Sciatic nerve (tissue), 2 donors: Measurements from ENCODE around the gene PIGA. TPM values are rescaled to one million over a fixed set of nuclear protein-coding genes. Genes with fewer than 3 reads are reported as not detected.

ENCODE experiments used
- ATAC-seq: fragments of 200-7000 bp; cut with Tn5 transposase; one replicate; pipeline ENCODE4 v1.9.1; 2020; ENCODE audit warnings: mild to moderate bottlenecking, moderate library complexity
- DNase-seq: peaks from one replicate; pipeline ENCODE4 v3.0.0-alpha.2; 2020; ENCODE audit warnings: low spot score
- intact Hi-C: fragments of 100-400 bp; cut with DNase I; formaldehyde crosslinking; loops from one replicate; pipeline ENCODE4 v1.14.2; 2022
- total RNA-seq: library from RNA; stranded (reverse); fragmentation: NEBNext Ultra II Directional; extraction: Animal tissue kit (Norgen Biotek cat#: 25700); gene quantifications from one replicate; pipeline ENCODE4 v1.2.1, GENCODE V29; 2021
- donor health status: DM: no; HTN: no; CAD: no.
- donor health status: DM: no; HTN: no; CAD: no.

PIGA gene, protein sequence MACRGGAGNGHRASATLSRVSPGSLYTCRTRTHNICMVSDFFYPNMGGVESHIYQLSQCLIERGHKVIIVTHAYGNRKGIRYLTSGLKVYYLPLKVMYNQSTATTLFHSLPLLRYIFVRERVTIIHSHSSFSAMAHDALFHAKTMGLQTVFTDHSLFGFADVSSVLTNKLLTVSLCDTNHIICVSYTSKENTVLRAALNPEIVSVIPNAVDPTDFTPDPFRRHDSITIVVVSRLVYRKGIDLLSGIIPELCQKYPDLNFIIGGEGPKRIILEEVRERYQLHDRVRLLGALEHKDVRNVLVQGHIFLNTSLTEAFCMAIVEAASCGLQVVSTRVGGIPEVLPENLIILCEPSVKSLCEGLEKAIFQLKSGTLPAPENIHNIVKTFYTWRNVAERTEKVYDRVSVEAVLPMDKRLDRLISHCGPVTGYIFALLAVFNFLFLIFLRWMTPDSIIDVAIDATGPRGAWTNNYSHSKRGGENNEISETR
- 11.5 TPM for total RNA-seq

DNA sequence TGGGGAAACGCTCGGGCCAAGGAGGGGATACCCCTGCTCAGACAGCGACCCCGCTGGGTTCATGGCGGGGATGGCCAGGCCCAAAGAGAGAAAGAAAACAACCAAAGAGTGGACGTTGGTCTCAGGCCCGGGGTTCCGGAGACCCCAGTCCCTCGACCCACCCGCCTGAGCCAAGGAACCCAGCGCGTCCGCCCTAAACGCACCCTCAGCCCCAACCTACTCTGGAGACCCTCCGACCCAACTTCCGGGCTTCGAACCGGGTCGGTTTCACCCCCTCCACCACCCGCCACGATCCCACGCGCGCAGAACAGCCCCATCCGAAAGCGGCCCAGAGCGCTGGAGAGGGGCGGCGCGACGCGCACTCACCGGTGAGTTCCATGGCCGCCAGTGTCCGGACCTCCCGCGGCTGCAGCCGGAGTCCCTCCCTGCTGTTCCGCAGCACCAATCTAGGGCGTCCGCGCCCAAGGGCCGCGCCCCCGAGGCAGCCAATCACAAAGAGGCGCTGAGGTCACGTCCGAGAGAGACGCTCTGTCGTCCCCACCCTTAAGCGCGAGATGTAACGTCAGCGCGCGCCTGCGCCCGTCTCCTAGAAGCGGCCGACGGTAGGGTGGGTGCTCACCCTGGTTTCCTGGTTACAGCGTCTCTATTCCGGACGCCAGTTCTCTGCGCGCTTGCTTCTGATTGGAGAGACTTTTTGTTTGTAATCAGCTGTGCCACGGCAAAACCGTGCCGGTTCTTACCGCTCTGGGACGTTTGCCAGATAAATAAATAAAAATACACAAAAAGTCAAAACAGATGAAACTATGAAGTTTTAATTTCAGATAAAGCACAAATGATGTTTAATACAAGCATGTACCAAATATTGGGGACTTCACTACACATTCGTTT, at the start of gene PIGA:
PIGA (minus strand) TSS at position 389 of the 888 bp plus-strand sequence. CDS start 3,593 bp downstream, outside the sequence.
- ATAC-seq, result peak; percentile 99
- peak; percentile 96 for DNase-seq
- intact Hi-C loops, result no loop called here

DNA sequence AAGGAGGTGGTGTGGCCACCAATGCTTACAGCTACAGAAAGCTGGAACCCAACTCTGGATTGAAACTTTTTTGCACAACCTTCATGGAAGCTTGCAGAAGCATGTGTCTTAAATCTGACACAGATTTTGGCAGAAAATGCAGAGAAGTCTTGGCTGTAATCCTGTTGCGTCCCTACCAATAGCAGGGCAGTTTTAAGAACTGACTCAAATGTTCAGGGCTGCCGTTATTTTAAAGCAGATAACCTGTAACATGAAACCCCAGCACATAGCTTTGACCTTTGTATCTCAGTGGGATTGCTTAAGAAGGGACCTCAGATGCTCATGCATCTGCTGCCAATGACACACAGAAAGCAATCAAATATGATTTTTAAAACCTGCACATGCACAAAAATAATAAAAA, 49.0 kb upstream of the PIGA start, which contains the start of gene VEGFD:
VEGFD (minus strand) TSS at position 110 of the 400 bp plus-strand sequence. CDS start 467 bp downstream, outside the sequence.
- DNase-seq (no peak), ATAC-seq (no peak)
- intact Hi-C loops, result no loop called here

DNA sequence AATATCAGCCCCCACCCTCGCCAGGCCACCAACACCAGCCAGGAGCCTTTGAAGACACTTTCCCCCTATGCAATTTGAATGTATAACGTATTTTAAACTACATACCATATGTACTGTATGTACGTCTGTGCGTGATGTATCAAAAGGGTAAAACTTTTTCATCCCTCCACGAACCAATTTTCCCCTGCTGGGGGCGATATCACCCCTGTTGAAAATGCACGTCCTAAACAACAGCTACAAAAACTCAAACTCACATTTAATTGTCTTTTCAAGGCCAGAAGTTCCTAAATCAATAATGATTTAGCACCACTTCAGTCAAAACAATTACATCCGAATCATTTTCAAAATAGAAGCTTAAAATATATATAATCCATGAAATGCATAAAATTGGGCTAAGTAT, 47.5 kb upstream of the PIGA start:
- intact Hi-C loops, result no loop called here
- DNase-seq, result no peak
- no peak for ATAC-seq

DNA sequence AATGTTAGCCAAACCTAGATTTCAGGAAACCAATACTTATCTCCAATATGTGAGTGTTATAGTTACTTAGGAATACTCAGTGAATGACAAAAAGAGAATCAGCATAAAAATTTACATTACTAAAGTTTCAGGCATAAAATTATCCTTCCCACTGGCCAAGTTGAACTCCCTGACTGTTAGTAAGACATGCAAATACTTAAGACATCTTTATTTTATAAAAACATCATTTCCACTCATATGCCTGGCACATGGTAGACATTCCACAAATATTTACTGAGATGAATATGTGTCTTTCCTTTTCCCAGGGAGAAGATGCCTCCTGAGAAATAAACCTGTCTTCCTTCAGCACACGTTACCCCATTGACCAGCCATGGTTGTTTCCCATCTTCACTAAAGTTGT, 41.6 kb upstream of the PIGA start:
- intact Hi-C loops, result no loop called here
- no peak for DNase-seq
- ATAC-seq, result no peak

DNA sequence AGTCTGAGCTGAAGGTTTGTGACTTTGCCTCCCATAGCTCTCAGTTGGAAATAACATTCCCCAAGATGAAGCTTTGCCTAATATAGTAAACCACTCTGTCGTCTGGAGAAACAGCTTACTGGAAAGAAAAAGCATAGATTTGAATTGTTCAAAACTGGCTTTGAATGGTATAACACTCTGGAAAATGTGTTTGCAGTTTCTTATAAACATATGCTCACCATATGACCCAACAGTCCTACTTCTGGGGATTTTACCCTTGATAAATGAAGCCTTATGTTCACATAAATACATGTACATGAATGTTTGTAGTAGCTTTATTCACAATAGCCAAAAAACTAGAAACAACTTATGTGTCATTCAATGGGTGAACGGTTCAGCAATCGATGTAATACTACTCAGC, 38.7 kb upstream of the PIGA start:
- DNase-seq (no peak), ATAC-seq (no peak)
- intact Hi-C loops, result no loop called here

DNA sequence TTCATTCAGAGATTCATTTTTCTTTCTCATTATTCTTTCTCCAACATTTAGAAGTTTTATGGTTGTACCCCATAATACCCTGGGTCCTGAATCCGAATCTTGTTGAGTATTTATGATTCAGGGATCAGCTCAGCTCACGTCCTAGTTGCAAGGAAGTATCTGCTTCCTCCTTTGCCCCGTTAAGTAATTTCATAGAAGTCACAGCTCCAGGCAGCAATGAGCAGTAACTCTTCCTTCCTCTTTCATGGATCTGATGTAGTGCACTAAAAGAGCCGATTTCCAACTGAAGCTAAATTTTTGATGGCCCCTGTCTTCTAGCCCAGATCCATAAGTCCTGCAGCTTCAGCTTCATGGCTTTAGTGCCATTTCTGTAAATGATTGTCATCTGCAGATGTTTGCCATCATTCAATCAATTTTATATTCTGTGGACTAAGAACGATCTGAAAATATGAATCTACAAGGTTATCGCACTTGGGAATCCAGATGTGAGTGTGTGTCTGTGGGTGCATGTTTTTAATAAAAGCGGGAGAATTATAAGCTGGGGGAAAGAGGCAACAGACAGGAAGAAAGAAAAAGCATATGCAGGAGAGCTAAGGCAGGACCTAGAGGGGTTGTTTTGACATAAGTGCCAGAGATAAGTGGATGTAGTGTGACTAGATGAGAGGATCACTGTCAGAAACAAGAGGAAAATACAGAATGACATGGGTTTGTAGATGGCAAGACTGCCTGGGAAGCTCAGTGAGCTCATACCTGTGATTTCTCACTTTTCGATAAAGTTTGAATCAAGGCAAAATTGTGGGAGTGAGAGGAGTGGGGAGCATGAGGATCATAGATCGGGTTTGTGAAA, 31.4 kb upstream of the PIGA start:
- DNase-seq, result no peak
- no peak for ATAC-seq
- intact Hi-C loops, result no loop called here

DNA sequence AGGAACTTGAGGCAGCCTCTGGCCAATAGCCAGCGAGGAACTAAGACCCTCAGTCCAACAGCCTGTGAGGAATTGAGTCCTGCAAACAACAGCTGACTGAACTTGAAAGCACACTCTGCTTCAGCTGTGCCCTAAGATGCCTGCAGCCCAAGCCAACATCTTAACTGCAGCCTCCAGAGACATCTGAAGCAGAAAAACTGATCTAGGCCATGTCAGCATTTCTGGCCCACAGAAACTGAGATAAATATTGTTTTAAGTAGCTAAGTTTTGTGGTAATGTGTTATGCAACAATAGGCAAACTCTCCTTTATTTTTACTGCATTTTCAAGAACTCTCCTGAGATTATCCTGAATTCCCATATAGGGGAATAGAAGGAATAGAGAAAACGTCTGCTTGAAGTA, 24.4 kb upstream of the PIGA start:
- no peak for DNase-seq
- intact Hi-C loops, result no loop called here
- peak; percentile 76 for ATAC-seq

DNA sequence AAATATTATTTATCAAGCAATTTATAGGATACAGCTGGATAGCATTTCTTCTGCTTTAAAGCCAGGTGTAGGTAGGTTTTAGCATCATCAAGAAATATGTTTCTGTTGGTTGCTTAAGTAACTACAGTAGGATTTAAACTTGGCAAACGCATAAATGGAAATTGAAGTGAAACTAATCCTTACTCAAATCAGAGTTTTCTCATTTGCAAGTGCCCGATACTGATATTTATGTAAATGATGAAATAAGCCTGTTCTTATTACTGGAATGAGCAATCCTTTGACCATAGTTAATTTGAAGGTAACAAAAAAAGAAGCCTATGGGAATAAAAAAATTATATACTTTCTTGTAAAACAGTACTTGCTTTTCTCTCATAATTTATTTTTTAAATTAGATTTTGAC, 23.2 kb upstream of the PIGA start:
- intact Hi-C loops, result no loop called here
- no peak for ATAC-seq

DNA sequence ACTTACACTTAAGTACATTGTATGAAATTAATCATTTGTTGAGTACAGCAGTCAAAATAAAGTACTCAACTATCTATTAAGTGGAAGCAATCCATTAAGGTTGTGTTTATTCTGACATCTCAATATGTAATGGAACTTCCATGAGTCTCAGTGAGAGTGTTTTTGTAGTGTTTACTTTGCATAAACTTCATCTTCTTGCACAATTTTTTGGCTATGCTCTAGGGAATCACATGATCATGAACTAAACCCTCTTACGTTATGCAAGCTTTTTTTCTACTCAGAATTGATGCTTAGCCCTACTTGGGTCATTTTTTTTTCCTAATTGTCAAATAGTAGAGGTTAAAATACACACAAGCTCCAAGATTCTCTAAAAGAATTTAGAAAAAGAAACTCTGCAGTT, 21.1 kb upstream of the PIGA start:
- ATAC-seq, result peak; percentile 91
- no peak for DNase-seq
- intact Hi-C loops, result no loop called here

More for the DNA sequence above, 23.2 kb upstream of the PIGA start:
- no peak for DNase-seq

DNA sequence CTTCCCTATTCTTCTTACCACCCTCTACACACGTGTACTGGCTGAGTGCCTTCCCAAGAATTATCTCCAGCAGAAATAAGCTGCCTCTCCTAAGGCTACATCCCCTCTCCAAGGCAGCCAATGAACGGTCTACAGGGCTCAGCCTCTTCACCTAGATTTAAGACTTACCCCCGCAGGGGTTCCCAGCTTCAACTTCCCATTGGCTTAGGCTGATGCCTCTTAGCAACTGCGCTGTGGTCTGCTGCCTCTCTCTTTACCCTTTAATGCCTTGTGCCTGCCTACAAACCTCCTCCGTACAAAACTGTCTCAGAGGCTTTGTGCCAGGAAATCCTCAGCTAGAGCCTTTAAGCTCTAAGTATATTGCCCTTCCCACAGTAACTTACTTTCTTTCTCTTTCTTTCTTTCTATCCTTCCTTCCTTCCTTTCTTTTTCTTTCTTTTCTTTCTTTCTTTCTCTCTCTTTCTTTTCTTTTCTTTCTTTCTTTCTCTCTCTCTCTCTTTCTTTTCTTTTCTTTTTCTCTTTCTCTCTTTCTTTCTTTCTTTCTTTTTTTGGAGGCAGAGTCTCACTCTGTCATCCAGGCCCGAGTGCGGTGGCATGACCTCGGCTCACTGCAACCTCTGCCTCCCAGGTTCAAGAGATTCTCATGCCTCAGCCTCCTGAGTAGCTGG, 15.1 kb upstream of the PIGA start:
- intact Hi-C loops, result no loop called here
- no peak for DNase-seq
- ATAC-seq, result peak; percentile 49

DNA sequence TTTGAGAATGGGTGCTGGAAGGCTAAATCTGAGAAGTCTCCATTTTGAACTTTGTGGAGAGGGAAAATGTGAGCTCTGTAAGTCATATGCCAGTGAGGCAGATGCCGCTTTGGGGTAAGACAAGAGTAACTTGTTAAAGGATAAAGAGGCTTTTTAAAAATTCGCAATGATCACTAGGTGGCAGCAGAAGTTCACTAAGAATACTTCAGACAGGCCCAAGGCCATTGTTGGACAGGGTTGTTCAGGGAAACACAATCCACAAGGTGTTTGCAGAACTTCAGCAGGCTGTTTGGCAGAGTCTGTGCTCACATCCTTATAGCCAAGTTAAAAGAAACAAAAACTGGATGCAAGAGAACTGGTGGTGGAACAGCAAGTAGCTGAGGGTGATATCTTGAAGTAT, 13.7 kb upstream of the PIGA start:
- ATAC-seq (peak; percentile 87), DNase-seq (no peak)
- intact Hi-C loops, result loop anchor here (10.0 kb wide), 1 partner anchor 116 kb away; no protein-coding TSS in a partner anchor

DNA sequence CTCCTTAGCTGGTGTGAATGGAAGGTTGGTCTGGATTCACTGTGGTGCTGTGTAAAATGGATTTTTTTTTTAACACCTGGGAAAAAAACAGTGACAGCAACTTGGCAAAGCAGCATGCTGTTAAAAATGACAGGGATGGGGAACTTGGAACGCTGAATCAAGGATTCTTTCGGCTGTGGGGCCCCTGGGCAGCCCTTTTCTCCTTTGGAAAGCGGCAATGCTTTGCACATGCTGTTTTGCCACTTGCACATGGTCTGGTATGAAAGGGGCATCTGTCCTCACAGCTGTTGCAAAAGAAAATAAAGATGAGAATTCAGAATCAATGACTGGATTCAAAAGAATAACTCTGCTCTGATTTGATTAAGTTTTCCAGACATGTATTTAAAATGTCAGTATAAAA, 10.7 kb upstream of the PIGA start:
- ATAC-seq (no peak), DNase-seq (no peak)
- intact Hi-C loops, result loop anchor here (10.0 kb wide), 1 partner anchor 119 kb away; no protein-coding TSS in a partner anchor

DNA sequence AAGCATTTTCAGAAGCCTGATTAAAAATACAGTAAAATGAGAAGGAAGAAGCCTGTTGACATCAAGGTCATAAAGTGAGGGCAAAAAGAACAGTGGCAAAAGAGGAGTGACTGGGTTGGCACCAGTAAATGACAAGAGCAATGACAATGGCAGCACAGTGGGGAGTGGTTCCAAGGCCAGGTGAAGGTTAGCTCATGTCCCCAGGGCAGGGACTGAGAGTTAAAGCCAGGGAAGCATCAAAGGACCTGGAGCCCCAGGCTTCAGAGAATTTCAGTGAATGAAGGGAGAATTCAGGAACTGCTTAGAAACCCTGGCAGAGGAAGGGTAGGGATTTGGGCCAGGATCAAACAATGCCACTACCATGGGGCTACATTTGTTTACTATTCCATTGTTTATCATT, 8.8 kb upstream of the PIGA start:
- intact Hi-C loops, result loop anchor here (10.0 kb wide), 1 partner anchor 121 kb away; no protein-coding TSS in a partner anchor
- DNase-seq (no peak), ATAC-seq (no peak)

DNA sequence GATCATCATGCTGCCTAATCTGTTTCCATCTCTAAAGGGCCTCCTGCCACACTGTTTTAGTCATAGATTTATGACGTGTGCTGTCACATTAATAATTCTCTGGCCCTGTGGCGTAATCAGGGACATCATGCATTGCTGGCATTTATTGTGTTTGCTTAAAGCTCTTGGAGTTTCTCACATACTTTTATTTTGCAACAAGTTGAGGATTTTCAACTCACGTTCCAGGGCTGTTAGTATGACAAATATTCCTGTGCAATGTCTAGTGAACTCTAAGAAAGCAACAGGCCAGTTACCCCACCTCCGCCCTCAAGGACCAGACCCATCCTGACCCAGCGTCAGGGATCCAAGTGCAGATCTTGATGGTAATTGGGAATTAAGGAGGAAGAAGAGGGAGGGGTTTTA, 7.8 kb upstream of the PIGA start:
- intact Hi-C loops, result loop anchor here (10.0 kb wide), 1 partner anchor 122 kb away; no protein-coding TSS in a partner anchor
- ATAC-seq (peak; percentile 94), DNase-seq (no peak)

DNA sequence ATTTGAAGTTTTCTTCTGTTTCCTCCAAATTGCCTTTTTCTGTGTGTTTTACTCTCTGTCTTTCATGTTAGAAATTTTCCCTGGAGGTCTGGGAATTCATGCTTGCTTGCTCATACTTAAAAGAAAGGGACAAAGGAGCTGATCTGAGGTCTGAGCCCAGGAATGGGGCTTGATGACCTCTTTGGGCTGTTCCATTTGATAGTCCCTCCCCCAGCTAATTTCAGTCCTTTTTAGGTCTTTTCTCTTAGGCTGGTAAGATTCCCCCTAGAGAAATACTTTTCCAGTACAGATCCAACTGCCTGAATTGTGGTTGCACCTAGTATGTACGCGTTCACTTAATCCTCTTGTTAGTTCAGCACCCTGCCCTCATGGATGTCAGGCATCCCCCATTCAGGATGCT, 5.5 kb upstream of the PIGA start:
- intact Hi-C loops, result loop anchor here (10.0 kb wide), 1 partner anchor 124 kb away; no protein-coding TSS in a partner anchor
- DNase-seq, result no peak
- ATAC-seq, result no peak

DNA sequence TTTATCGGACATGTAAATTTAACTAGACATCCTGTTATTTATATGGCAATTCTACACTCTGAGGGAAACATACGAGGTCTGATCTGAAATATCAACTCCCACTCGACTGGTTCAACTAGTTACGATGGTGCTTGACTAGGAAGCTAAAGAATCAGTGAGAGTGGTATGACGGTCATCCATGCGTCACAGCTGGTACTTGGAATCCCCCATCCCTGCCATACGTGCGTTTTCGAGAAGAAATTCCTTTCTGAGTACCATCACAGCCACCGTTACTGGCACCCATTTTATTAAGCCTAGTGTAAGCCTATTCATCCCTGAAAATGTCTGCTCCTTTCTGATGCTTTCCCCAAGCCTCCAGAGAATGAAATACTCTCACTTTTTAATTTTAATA, 695 bp upstream of the PIGA start:
- DNase-seq (no peak), ATAC-seq (peak; percentile 9)
- intact Hi-C loops, result no loop called here

DNA sequence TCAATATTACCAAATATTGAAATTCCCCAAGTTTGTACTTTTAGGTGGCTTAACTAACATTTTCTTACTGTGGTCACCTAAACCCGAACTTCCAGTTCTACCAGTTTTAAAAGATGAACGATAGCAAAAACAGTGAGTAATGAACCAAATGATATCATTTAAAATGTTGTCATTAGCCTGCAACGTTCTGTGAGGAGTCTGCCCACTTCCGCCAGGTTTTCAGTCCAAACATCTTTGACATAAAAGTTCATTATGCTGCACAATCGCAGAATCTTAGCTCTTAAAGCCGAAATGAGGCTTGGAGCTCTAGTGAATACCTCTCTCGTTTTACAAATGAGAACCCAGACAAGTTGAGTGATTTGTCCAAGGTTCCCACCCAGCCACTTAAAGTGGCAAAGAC, 762 bp downstream of the PIGA start:
- ATAC-seq (no peak), DNase-seq (no peak)
- intact Hi-C loops, result no loop called here

DNA sequence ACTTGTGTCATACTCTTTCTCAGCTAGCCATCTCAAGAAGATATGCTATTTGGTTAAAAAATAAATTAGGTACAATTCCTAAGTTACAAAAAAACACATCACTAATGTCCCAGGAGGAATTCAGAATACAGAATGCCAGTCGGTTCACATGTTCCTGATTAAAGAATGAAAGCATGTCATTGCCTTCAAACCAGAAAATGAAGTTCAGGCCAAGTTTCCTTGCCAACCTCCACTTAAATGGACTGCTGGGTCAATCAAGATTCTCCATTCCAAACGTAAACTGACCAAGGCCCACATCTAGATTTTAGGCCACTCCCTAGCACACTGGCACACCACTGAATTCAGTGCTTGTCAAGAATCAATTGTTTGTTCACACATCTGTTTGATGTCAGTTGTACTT, 6.5 kb downstream of the PIGA start:
- ATAC-seq, result no peak
- DNase-seq, result no peak
- intact Hi-C loops, result no loop called here
